K562 (cell line): ENCODE measurements around the gene GRIN2A. TPM values are rescaled to one million over a fixed set of nuclear protein-coding genes. Genes with fewer than 3 reads are reported as not detected.

ENCODE experiments used
- ATAC-seq: fragments of 200-7000 bp; cut with Tn5 transposase; 3 replicates; pipeline ENCODE4 v1.9.1; 2020; ENCODE audit warnings: moderate library complexity
- BruUV-seq: library from RNA; stranded (reverse); fragments of 400-500 nt; replicated peaks from 2 replicates; lab custom pipeline; 2021; lab: Mats Ljungman, UMichigan
- CTCF ChIA-PET: fragments of 300-600 bp; formaldehyde crosslinking; extraction: SDS; loops from one replicate; lab custom pipeline; 2021; ENCODE audit warnings: low intra/inter-chr PET ratio; lab: Yijun Ruan, JAX
- POLR2A ChIA-PET: fragments of 300-600, 350-650 bp; sonication (Branson Sonifier 250); formaldehyde crosslinking; extraction: SDS; loops from one replicate; lab custom pipeline; 2021; ENCODE audit warnings: antibody characterized with exemption, inconsistent platforms; lab: Yijun Ruan, JAX
- DNase-seq, 4 experiments: peaks; one replicate each; pipeline versions ENCODE4 v3.0.0 to v3.0.0-alpha.2; 2011 to 2018; ENCODE audit warnings: low spot score in 3 of 4, mixed read lengths in 3 of 4; ENCODE audit errors: extremely low read depth in 1 of 4
- FAIRE-seq: peaks from 2 replicates; lab custom pipeline; 2011; peaks lifted over from hg19 to GRCh38; lab: Jason Lieb, UNC
- H2AFZ ChIP-seq: 2 replicates; pipeline ENCODE4 v1.6.0; 2011; ENCODE audit warnings: low read depth, low read length, control low read depth, inconsistent platforms
- H3K27ac ChIP-seq: fragments of 200-600 bp; 3 replicates; pipeline ENCODE4 v1.8.0; 2011; ENCODE audit warnings: low read depth, mild to moderate bottlenecking, control low read depth, inconsistent platforms, low read length, moderate library complexity, mixed read lengths; ENCODE audit errors: extremely low read depth
- H3K27me3 ChIP-seq, 2 experiments: fragments of 300-600 bp in 1 of 2; 2 replicates in 1 of 2; 3 replicates in 1 of 2; pipeline versions ENCODE4 v1.6.0 to v1.8.0; 2011; ENCODE audit warnings: inconsistent platforms in 2 of 2, low read length in 2 of 2, mild to moderate bottlenecking in 1 of 2, mixed read lengths in 1 of 2, moderate library complexity in 1 of 2; ENCODE audit not compliant: control insufficient read depth in 2 of 2, insufficient read depth in 2 of 2
- H3K36me3 ChIP-seq: fragments of 300-600 bp; 3 replicates; pipeline ENCODE4 v1.8.0; 2011; ENCODE audit warnings: mild to moderate bottlenecking, low read length, inconsistent platforms; ENCODE audit not compliant: control insufficient read depth, insufficient read depth
- H3K4me1 ChIP-seq, 2 experiments: fragments of 200-600 bp in 1 of 2; replicated peaks in 1 of 2; 2 replicates in 1 of 2; 3 replicates in 1 of 2; pipeline versions ENCODE4 v1.5.1 to v1.8.0; 2011; ENCODE audit warnings: inconsistent platforms in 2 of 2, low read length in 2 of 2, mild to moderate bottlenecking in 1 of 2, mixed read lengths in 1 of 2, moderate library complexity in 1 of 2; ENCODE audit not compliant: control insufficient read depth in 2 of 2, insufficient read depth in 2 of 2
- H3K4me2 ChIP-seq: 2 replicates; pipeline ENCODE4 v1.6.1; 2011; ENCODE audit warnings: low read length, control low read depth, inconsistent platforms, mixed read lengths; ENCODE audit not compliant: insufficient read depth
- H3K4me3 ChIP-seq: fragments of 200-600 bp; sonication (generic), shearing (Covaris generic); 2 replicates; pipeline ENCODE4 v1.5.1; 2016; ENCODE audit warnings: control low read depth, inconsistent platforms
- H3K79me2 ChIP-seq: fragments of 200-600 bp; 3 replicates; pipeline ENCODE4 v1.8.0; 2011; ENCODE audit warnings: low read length, inconsistent platforms; ENCODE audit not compliant: control insufficient read depth, insufficient read depth
- H3K9ac ChIP-seq, 2 experiments: 2 replicates each; pipeline versions ENCODE4 v1.6.0 to v1.6.1; 2011; ENCODE audit warnings: low read depth in 2 of 2, low read length in 2 of 2, control low read depth in 1 of 2, inconsistent platforms in 1 of 2, mild to moderate bottlenecking in 1 of 2, mixed read lengths in 1 of 2; ENCODE audit not compliant: insufficient read depth in 1 of 2
- H3K9me1 ChIP-seq: one replicate; pipeline ENCODE4 v1.6.0; 2011; ENCODE audit warnings: inconsistent platforms, mild to moderate bottlenecking, low read length, moderate library complexity; ENCODE audit not compliant: control insufficient read depth, insufficient read depth
- H3K9me3 ChIP-seq: replicated peaks from 2 replicates; pipeline ENCODE4 v1.5.1; 2011; ENCODE audit warnings: low read depth, low read length, inconsistent platforms; ENCODE audit not compliant: control insufficient read depth, insufficient read depth
- H4K20me1 ChIP-seq: replicated peaks from 2 replicates; pipeline ENCODE4 v1.6.1; 2011; ENCODE audit warnings: low read length, inconsistent platforms, mixed read lengths; ENCODE audit not compliant: control insufficient read depth, insufficient read depth
- ZNF121 ChIP-seq: sonication (generic); formaldehyde crosslinking; conservative IDR thresholded peaks from 2 replicates; pipeline ENCODE4 v1.8.0; 2022; ENCODE audit warnings: missing genetic modification reagents
- WGBS: fragments of 100-300 bp; shearing (Covaris generic); methylation state at CpG from one replicate; pipeline ENCODE4 v1.1.6; 2016; ENCODE audit warnings: low coverage, mixed read lengths; ENCODE audit not compliant: insufficient coverage; ENCODE audit errors: missing lambda C conversion rate; 5-methylcytosine and 5-hydroxymethylcytosine counted together
- in situ Hi-C: fragments of 300-500 bp; cut with MboI; formaldehyde crosslinking; loops from 4 replicates; pipeline ENCODE4 v1.15.0; 2018; ENCODE audit warnings: inconsistent platforms, mixed read lengths
- intact Hi-C: fragments of 100-400 bp; cut with micrococcal nuclease; formaldehyde crosslinking; loops from 2 replicates; pipeline ENCODE4 v1.14.2; 2022
- polyA plus RNA-seq, 8 experiments: library from polyadenylated mRNA; depleted of rRNA in 4 of 8; stranded (reverse) in 5 of 8; unstranded in 3 of 8; fragments of >200 nt; fragmentation: Nextera tagmentation in 2 of 8; fragmentation: Illumina TruSeq in 1 of 8; extraction: Ambion mirVana in 2 of 8; extraction: Trizol in 1 of 8; gene quantifications; 2 replicates each; pipeline versions ENCODE4 v1.2.1 to v1.2.3, GENCODE V29; 2011 to 2014; ENCODE audit warnings: inconsistent platforms in 1 of 8, missing spikeins in 1 of 8
- total RNA-seq, 7 experiments: library from RNA; depleted of rRNA in 6 of 7; stranded (reverse); fragments of >200 nt in 6 of 7; fragmentation: Illumina TruSeq in 2 of 7; extraction: Trizol in 2 of 7; gene quantifications; 2 replicates each; pipeline versions ENCODE4 v1.2.1 to v1.2.3, GENCODE V29; 2011 to 2021; ENCODE audit warnings: low replicate concordance in 1 of 7
- TF ChIP-seq, protein P1 (sequence below): fragments of 450-650 bp; IDR thresholded peaks from 2 replicates; pipeline ENCODE4 v1.6.1; 2016; ENCODE audit warnings: missing biosample characterization, missing genetic modification characterization
- TF ChIP-seq, protein P2 (sequence below), 3 experiments: fragments of 200-800 bp in 1 of 3; sonication (Bioruptor generic) in 1 of 3; sonication (generic) in 1 of 3; formaldehyde crosslinking in 1 of 3; IDR thresholded peaks; 2 replicates each; pipeline versions ENCODE4 v1.6.1 to v1.8.0; 2016 to 2022; ENCODE audit warnings: mild to moderate bottlenecking in 2 of 3, missing compliant biosample characterization in 2 of 3, missing genetic modification characterization in 2 of 3, missing genetic modification reagents in 1 of 3
- TF ChIP-seq, protein P3 (sequence below): fragments of 250-450 bp; sonication (Bioruptor Pico); IDR thresholded peaks from 2 replicates; pipeline ENCODE4 v1.4.0; 2020; ENCODE audit warnings: mild to moderate bottlenecking

The GRIN2A gene
- total and polyA plus RNA-seq, 9 of the 15 experiments (the other 6 are each of a cell fraction or from before 2014, with no cell fraction given): not detected

DNA sequence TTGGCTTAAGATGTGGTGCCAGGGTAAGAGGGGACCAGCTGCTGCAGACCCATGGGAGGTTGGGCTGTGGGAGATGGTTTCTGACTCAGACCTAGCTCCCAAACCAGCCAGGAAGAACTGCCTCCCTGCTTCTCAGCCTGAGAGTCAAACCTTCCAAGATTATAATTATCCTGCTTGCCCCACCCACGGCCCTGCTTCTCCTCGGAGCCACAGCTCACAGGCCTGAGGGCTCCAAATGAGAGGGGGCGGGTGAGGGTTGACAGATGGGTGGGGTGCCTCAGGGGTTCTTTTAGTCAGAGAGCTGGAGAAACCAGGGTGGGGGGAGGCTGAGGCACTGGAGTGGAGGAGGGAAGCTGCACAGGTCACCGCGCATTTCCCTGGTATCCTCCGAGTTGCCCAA, 28.7 kb upstream of the GRIN2A start:
- Histone ChIP-seq H3K27me3 (peaks cover 12 to 24% of the 10 kb centered on the region in 2 experiments), H3K9me3 (no peaks in the 10 kb centered on the region), H3K9ac (no peak overlapping the region), H3K27ac (no peak overlapping the region), H3K36me3 (no peaks in the 10 kb centered on the region), H2AFZ (no peak overlapping the region), H3K4me3 (no peak overlapping the region), H4K20me1 (no peaks in the 10 kb centered on the region), H3K9me1 (no peaks in the 10 kb centered on the region), H3K4me2 (no peak overlapping the region), H3K79me2 (no peaks in the 10 kb centered on the region), H3K4me1 (no peaks in the 10 kb centered on the region)
- TF ChIP-seq ZNF121 (CRISPR knock-in tag): no peak
- TF ChIP-seq, protein P1, sequence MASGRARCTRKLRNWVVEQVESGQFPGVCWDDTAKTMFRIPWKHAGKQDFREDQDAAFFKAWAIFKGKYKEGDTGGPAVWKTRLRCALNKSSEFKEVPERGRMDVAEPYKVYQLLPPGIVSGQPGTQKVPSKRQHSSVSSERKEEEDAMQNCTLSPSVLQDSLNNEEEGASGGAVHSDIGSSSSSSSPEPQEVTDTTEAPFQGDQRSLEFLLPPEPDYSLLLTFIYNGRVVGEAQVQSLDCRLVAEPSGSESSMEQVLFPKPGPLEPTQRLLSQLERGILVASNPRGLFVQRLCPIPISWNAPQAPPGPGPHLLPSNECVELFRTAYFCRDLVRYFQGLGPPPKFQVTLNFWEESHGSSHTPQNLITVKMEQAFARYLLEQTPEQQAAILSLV (tag): no peak
- TF ChIP-seq, protein P2, sequence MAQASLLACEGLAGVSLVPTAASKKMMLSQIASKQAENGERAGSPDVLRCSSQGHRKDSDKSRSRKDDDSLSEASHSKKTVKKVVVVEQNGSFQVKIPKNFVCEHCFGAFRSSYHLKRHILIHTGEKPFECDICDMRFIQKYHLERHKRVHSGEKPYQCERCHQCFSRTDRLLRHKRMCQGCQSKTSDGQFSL (CRISPR knock-in tag; IDR thresholded peaks at IDR 0.05): no peak
- TF ChIP-seq, protein P2 (tag; IDR thresholded peaks at IDR 0.05): no peak
- TF ChIP-seq, protein P3, sequence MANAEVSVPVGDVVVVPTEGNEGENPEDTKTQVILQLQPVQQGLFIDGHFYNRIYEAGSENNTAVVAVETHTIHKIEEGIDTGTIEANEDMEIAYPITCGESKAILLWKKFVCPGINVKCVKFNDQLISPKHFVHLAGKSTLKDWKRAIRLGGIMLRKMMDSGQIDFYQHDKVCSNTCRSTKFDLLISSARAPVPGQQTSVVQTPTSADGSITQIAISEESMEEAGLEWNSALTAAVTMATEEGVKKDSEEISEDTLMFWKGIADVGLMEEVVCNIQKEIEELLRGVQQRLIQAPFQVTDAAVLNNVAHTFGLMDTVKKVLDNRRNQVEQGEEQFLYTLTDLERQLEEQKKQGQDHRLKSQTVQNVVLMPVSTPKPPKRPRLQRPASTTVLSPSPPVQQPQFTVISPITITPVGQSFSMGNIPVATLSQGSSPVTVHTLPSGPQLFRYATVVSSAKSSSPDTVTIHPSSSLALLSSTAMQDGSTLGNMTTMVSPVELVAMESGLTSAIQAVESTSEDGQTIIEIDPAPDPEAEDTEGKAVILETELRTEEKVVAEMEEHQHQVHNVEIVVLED: no peak
- ChIA-PET POLR2A (interaction anchor here (0.7 to 0.8 kb wide), 2 partner anchors 10 to 12 kb away, joined by 3 read pairs; no protein-coding TSS in a partner anchor), CTCF (no interaction called here)
- in situ Hi-C loops (no loop called here), intact Hi-C loops (no loop called here)
- DNase-seq: no peak
- no peak for FAIRE-seq
- 4% methylated on average over 4 of the region's 6 CpGs for WGBS
- BruUV-seq: no TSS peak
- no peak for ATAC-seq
